Peyer's patch (tissue), 4 donors: Measurements from ENCODE around the gene CDC25B. TPM values are rescaled to one million over a fixed set of nuclear protein-coding genes. Genes with fewer than 3 reads are reported as not detected.

Experiments
- DNase-seq, 3 donors: peaks; one replicate each; pipeline ENCODE4 v3.0.0-alpha.2; 2017 to 2019
- H3K27ac ChIP-seq, 4 donors: fragments of 200-600 bp; sonication (generic); one replicate each; pipeline ENCODE4 v1.5.1; 2016 to 2019
- H3K27me3 ChIP-seq, 2 donors: fragments of 200-600 bp; sonication (generic); one replicate each; pipeline ENCODE4 v1.5.1; 2019
- H3K36me3 ChIP-seq, 3 donors: fragments of 200-600 bp; sonication (generic); one replicate each; pipeline ENCODE4 v1.5.1; 2016 to 2019
- H3K4me1 ChIP-seq, 4 donors: fragments of 200-600 bp; sonication (generic); one replicate each; pipeline ENCODE4 v1.5.1; 2016 to 2019
- H3K4me3 ChIP-seq, 4 donors: fragments of 200-600 bp; sonication (generic); 1 replicate in 3 of 4; 2 replicates in 1 of 4; pipeline ENCODE4 v1.5.1; 2016 to 2019; ENCODE audit warnings: mild to moderate bottlenecking in 1 of 4
- H3K9me3 ChIP-seq, 4 donors: fragments of 200-600 bp; sonication (generic); one replicate each; pipeline ENCODE4 v1.5.1; 2016 to 2019; ENCODE audit warnings: mild to moderate bottlenecking in 1 of 4
- CTCF ChIP-seq, 6 experiments: fragments of 450-650 bp in 4 of 6; fragments of 200-600 bp in 2 of 6; sonication (generic) in 1 of 6; IDR thresholded peaks; one replicate each; pipeline ENCODE4 v1.5.1; 2017 to 2019; ENCODE audit warnings: antibody characterized with exemption in 6 of 6, mild to moderate bottlenecking in 3 of 6, moderate library complexity in 1 of 6
- POLR2A ChIP-seq, 2 donors: fragments of 450-650 bp; IDR thresholded peaks; one replicate each; pipeline ENCODE4 v1.5.1; 2017; ENCODE audit warnings: antibody characterized with exemption in 2 of 2, mild to moderate bottlenecking in 2 of 2, moderate library complexity in 2 of 2
- total RNA-seq, 4 donors: library from RNA; depleted of rRNA; stranded (reverse); fragments of >200 nt; gene quantifications; one replicate each; pipeline ENCODE4 v1.1.0, GENCODE V29; 2016

Gene CDC25B
- total RNA-seq, 4 donors from 2014 or later = 14.2 to 202 (median 34.1) TPM

GRCh38 chr20:3751305-3751674 is 44.8 kb upstream of the CDC25B start:
- H3K27ac ChIP-seq = no peak overlapping the region
- DNase-seq = peak in 1 of 3 donors; percentile 42
- no peaks in the 10 kb centered on the region for H3K9me3 ChIP-seq
- H3K36me3 ChIP-seq = no peaks in the 10 kb centered on the region
- H3K4me3 ChIP-seq = peak overlapping the region in 3 of 4 donors; percentile 36 to 51 (median 39)
- TF ChIP-seq CTCF (IDR thresholded peaks at IDR 0.05) = no peak
- H3K4me1 ChIP-seq = peaks cover 0 to 24% (median 2%) of the 10 kb centered on the region in 4 donors
- H3K27me3 ChIP-seq = peaks cover 0 to 5% of the 10 kb centered on the region in 2 donors

GRCh38 chr20:3751675-3752385 is 44.3 kb upstream of the CDC25B start:
- TF ChIP-seq CTCF (IDR thresholded peaks at IDR 0.05) = no peak
- TF ChIP-seq POLR2A (IDR thresholded peaks at IDR 0.05) = no peak
- Histone ChIP-seq H3K4me3 (peak overlapping the region in 3 of 4 donors; percentile 36 to 51 (median 39)), H3K27me3 (peaks cover 0 to 5% of the 10 kb centered on the region in 2 donors), H3K36me3 (no peaks in the 10 kb centered on the region), H3K27ac (no peak overlapping the region), H3K4me1 (peaks cover 0 to 24% (median 2%) of the 10 kb centered on the region in 4 donors), H3K9me3 (no peaks in the 10 kb centered on the region)
- DNase-seq = peak; percentile 30 to 68 (median 64)

- Histone ChIP-seq H3K9me3 (no peaks in the 10 kb centered on the region), H3K27me3 (peaks cover 0 to 5% of the 10 kb centered on the region in 2 donors), H3K4me3 (peak overlapping the region in 3 of 4 donors; percentile 36 to 51 (median 39)), H3K27ac (no peak overlapping the region), H3K36me3 (no peaks in the 10 kb centered on the region), H3K4me1 (peaks cover 0 to 24% (median 2%) of the 10 kb centered on the region in 4 donors)
- no peak for TF ChIP-seq POLR2A (IDR thresholded peaks at IDR 0.05)
- no peak for TF ChIP-seq CTCF (IDR thresholded peaks at IDR 0.05)
- DNase-seq = no peak
Observed at GRCh38 chr20:3752386-3752759, 43.7 kb upstream of the CDC25B start.

GRCh38 chr20:3753098-3753497 is 43.0 kb upstream of the CDC25B start:
- Histone ChIP-seq H3K36me3 (peaks cover 0 to 2% (median 0%) of the 10 kb centered on the region in 3 donors), H3K27ac (no peak overlapping the region), H3K4me3 (no peak overlapping the region), H3K27me3 (peaks cover 0 to 5% of the 10 kb centered on the region in 2 donors), H3K4me1 (peaks cover 0 to 24% (median 2%) of the 10 kb centered on the region in 4 donors), H3K9me3 (no peaks in the 10 kb centered on the region)
- TF ChIP-seq CTCF (IDR thresholded peaks at IDR 0.05) = peak; percentile 34 to 73 (median 68)
- no peak for TF ChIP-seq POLR2A (IDR thresholded peaks at IDR 0.05)
- DNase-seq = peak; percentile 60 to 87 (median 63)

GRCh38 chr20:3753501-3754275 is 42.4 kb upstream of the CDC25B start:
- Histone ChIP-seq H3K27ac (no peak overlapping the region), H3K4me3 (no peak overlapping the region), H3K27me3 (peaks cover 0 to 5% of the 10 kb centered on the region in 2 donors), H3K4me1 (peaks cover 0 to 24% (median 2%) of the 10 kb centered on the region in 4 donors), H3K9me3 (no peaks in the 10 kb centered on the region), H3K36me3 (peaks cover 0 to 5% (median 0%) of the 10 kb centered on the region in 3 donors)
- TF ChIP-seq CTCF (IDR thresholded peaks at IDR 0.05) (no peak), POLR2A (IDR thresholded peaks at IDR 0.05) (no peak)
- DNase-seq = peak in 1 of 3 donors; percentile 38
